GM10266 (cell line): ENCODE measurements around the gene DCST1.
A peak's percentile ranks its signal among the peaks of the same experiment; 100 is the strongest.

ENCODE experiments used
- DNase-seq: peaks from one replicate; pipeline ENCODE4 v3.0.0; 2012; ENCODE audit errors: extremely low spot score
- TF ChIP-seq, protein P1 (sequence below): IDR thresholded peaks from 2 replicates; pipeline ENCODE4 v1.5.1; 2012; ENCODE audit warnings: mild to moderate bottlenecking, low read depth; ENCODE audit not compliant: control insufficient read depth, insufficient read depth; ENCODE audit errors: missing control alignments

DCST1 gene

DNA sequence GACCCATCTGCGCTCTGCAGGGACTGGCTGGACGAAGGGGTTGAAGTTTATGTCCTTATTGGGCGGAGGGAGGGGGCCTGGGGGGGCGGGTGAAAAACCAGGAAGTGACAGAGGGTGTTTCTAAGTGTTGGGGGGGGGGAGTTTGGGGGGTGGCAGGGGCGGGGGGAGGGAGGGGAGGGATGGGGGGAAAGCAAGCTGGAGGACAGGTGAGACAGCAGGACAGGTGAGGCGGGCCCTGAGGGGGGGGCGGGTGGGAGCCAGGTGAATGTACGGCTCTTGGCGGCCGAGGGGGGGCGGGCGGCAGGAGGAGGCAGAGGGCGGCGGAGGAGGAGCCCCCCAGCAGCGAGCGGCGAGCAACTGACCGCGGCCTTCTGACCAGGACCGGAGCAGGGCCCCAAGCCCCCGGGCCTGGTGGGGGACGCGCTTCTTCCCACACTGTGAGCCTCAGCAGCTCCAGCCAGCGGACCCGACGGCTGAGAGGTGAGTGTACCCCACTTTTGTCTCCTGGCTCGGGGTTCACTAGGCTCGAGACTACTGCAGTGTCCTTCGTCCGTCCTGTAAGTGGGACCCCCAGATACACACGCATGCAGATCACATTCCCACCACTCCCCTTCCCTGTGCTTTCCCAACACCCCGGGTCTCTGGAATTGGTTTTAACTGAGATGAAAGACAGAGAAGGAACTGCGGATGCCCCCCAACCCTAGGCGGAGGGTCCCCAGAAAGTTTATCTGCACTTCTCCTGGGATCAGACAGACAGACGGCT, 31.0 kb upstream of the DCST1 start, which contains the start of gene ZBTB7B:
TSS of gene ZBTB7B (plus strand) at position 339 of the 763 bp plus-strand sequence. CDS start 11,859 bp downstream, outside the sequence.
- TF ChIP-seq, protein P1, sequence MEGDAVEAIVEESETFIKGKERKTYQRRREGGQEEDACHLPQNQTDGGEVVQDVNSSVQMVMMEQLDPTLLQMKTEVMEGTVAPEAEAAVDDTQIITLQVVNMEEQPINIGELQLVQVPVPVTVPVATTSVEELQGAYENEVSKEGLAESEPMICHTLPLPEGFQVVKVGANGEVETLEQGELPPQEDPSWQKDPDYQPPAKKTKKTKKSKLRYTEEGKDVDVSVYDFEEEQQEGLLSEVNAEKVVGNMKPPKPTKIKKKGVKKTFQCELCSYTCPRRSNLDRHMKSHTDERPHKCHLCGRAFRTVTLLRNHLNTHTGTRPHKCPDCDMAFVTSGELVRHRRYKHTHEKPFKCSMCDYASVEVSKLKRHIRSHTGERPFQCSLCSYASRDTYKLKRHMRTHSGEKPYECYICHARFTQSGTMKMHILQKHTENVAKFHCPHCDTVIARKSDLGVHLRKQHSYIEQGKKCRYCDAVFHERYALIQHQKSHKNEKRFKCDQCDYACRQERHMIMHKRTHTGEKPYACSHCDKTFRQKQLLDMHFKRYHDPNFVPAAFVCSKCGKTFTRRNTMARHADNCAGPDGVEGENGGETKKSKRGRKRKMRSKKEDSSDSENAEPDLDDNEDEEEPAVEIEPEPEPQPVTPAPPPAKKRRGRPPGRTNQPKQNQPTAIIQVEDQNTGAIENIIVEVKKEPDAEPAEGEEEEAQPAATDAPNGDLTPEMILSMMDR = no peak
- DNase-seq = peak; percentile 79

DNA sequence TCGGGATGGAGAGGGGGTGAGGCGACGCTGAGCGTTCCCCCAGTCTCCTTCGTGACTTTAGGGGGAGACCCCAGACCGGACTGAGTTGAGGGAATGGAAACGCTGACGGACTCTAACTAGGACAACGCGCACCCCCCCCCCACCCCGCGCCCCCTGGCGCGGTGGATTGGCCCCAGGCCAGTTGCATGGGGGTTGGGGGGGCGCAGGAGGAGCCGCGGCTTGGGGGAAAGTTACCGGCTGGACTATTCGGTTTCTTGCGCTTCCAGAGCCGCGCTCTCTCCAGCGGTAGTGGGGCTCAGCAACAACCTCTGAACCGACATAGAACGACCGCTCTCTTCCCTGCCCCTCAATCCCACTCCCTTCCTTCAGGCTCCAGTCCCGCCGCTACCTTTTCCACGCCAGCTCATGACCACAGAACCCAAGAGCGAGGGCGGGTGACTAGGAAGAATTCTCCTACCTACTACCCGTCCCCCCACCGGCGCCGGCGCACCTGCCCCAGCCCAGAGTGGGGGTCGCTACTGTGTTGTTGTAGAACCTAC, 30.3 kb upstream of the DCST1 start:
- TF ChIP-seq, protein P1 = no peak

GRCh38 chr1:155003766-155004351, 29.8 kb upstream of the DCST1 start:
- TF ChIP-seq, protein P1 = no peak
- peak; percentile 60 for DNase-seq

More for the DNA sequence above, 30.3 kb upstream of the DCST1 start:
- DNase-seq = no peak

GRCh38 chr1:155004352-155005075, 29.1 kb upstream of the DCST1 start:
- DNase-seq = no peak
- TF ChIP-seq, protein P1 = no peak

- no peak for DNase-seq
- TF ChIP-seq, protein P1 = no peak
Observed at GRCh38 chr1:155005076-155006011, 28.3 kb upstream of the DCST1 start.

GRCh38 chr1:155006601-155007101, 27.0 kb upstream of the DCST1 start:
- TF ChIP-seq, protein P1 = no peak
- DNase-seq = no peak
